Uterus (tissue), 4 donors: Measurements from ENCODE around the gene SPI1. TPM values are rescaled to one million over a fixed set of nuclear protein-coding genes. Genes with fewer than 3 reads are reported as not detected.

Experiments used
- DNase-seq, 2 donors: peaks; one replicate each; pipeline ENCODE4 v3.0.0-alpha.2; 2019 to 2020
- H3K27ac ChIP-seq, 2 donors: fragments of 200-600 bp; sonication (generic); 1 replicate in 1 of 2; 2 replicates in 1 of 2; pipeline ENCODE4 v1.5.1; 2016 to 2018
- H3K27me3 ChIP-seq, 2 donors: fragments of 200-600 bp; sonication (generic); one replicate each; pipeline ENCODE4 v1.5.1; 2018 to 2019; ENCODE audit warnings: control low read depth in 1 of 2
- H3K36me3 ChIP-seq, 2 donors: fragments of 200-600 bp; sonication (generic); one replicate each; pipeline ENCODE4 v1.5.1; 2019; ENCODE audit warnings: control low read depth in 1 of 2
- H3K4me1 ChIP-seq, 2 donors: fragments of 200-600 bp; sonication (generic); one replicate each; pipeline ENCODE4 v1.5.1; 2018 to 2019; ENCODE audit warnings: control low read depth in 1 of 2
- H3K4me3 ChIP-seq, 2 donors: fragments of 200-600 bp; sonication (generic); 1 replicate in 1 of 2; 2 replicates in 1 of 2; pipeline ENCODE4 v1.5.1; 2018 to 2019; ENCODE audit warnings: mild to moderate bottlenecking in 1 of 2
- H3K9me3 ChIP-seq, 2 donors: fragments of 200-600 bp; sonication (generic); one replicate each; pipeline ENCODE4 v1.5.1; 2019; ENCODE audit warnings: control low read depth in 1 of 2
- CTCF ChIP-seq, 4 experiments: fragments of 200-600 bp in 2 of 4; fragments of 450-650 bp in 2 of 4; sonication (generic) in 2 of 4; IDR thresholded peaks; one replicate each; pipeline ENCODE4 v1.5.1; 2016 to 2019; ENCODE audit warnings: antibody characterized with exemption in 4 of 4, mild to moderate bottlenecking in 2 of 4, moderate library complexity in 1 of 4
- POLR2A ChIP-seq, 2 donors: fragments of 450-650 bp; IDR thresholded peaks; one replicate each; pipeline ENCODE4 v1.6.1; 2016; ENCODE audit warnings: antibody characterized with exemption in 2 of 2, mild to moderate bottlenecking in 1 of 2, moderate library complexity in 1 of 2
- intact Hi-C: fragments of 100-400 bp; cut with DNase I; formaldehyde crosslinking; loops from one replicate; pipeline ENCODE4 v1.15.1; 2023; ENCODE audit warnings: low total_unique reads
- total RNA-seq, 4 donors: library from RNA; depleted of rRNA in 3 of 4; stranded (reverse); fragments of >200 nt in 3 of 4; gene quantifications; one replicate each; pipeline versions ENCODE4 v1.1.0 to v1.2.4, GENCODE V29; 2014 to 2023
- donor health status: DM: yes; HTN: yes; CAD: no.

SPI1 gene
- total RNA-seq, 4 donors from 2014 or later, result 4.9 to 9.7 (median 7.6) TPM

DNA sequence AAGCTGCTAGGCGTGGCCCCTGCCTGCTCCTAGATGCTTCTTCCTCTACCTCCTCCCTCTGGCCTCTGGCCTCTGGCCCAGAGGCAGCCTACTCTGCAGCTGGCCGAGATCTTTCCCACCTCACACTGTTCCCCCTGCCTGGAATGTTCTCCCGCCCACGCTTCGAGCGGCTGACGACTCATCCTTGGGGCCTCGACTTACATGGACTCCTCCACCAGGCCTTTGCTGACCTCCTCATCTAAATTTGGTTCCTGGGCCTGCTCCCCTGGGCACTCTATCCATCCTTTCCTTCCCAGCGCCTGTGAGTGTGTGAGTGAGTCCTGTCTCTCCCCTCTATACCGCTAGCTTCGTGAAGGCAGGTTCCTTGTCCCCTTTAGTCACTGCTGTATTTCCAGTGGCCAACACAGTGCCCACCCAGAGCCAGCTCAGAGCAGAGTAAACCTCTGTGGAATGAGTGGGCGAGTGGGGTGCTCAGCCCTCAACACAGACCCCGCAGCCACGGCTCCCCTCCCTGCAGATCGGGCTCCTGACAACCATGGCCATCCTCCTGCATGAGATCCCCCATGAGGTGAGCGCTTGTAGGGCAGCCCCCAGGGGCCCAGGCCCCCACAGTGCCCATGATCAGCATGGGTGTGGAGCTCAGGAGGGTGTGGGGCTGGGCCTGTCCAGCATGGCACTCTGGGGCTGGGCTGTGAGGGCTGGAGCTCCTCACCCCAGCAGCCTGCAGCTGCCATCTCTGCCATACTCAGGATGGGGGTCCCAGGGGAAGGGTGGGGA is 35.7 kb upstream of the SPI1 start:
- H3K4me3 ChIP-seq, result no peak overlapping the region
- intact Hi-C loops, result no loop called here
- H3K4me1 ChIP-seq, result peaks cover 4 to 42% of the 10 kb centered on the region in 2 donors
- peak overlapping the region; percentile 86 to 87 for H3K27ac ChIP-seq
- no peaks in the 10 kb centered on the region for H3K9me3 ChIP-seq
- peak; percentile 76 to 84 for DNase-seq
- no peaks in the 10 kb centered on the region for H3K36me3 ChIP-seq
- TF ChIP-seq POLR2A (IDR thresholded peaks at IDR 0.05) (no peak), CTCF (IDR thresholded peaks at IDR 0.05) (no peak)
- H3K27me3 ChIP-seq, result no peaks in the 10 kb centered on the region

DNA sequence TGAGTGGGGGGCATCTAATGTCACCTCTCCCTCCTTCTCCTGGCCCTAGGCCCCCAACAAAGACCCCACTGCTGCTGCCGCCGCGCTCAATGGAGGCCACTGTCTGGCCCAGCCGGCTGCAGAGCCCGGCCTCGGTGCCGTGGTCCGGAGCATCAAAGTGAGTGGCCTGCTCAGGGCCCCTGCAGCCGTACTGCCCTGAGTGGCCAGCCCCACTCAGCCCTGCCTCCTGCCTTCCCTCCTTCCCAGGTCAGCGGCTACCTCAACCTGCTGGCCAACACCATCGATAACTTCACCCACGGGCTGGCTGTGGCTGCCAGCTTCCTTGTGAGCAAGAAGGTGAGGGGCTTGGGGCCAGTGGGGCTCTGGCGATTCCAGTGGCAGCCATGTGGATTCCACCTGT is 35.0 kb upstream of the SPI1 start:
- H3K4me1 ChIP-seq, result peaks cover 4 to 42% of the 10 kb centered on the region in 2 donors
- no peak overlapping the region for H3K4me3 ChIP-seq
- intact Hi-C loops, result no loop called here
- DNase-seq, result no peak
- H3K27ac ChIP-seq, result peak overlapping the region; percentile 86 to 87
- no peaks in the 10 kb centered on the region for H3K9me3 ChIP-seq
- no peak for TF ChIP-seq POLR2A (IDR thresholded peaks at IDR 0.05)
- no peak for TF ChIP-seq CTCF (IDR thresholded peaks at IDR 0.05)
- no peaks in the 10 kb centered on the region for H3K36me3 ChIP-seq
- H3K27me3 ChIP-seq, result no peaks in the 10 kb centered on the region

DNA sequence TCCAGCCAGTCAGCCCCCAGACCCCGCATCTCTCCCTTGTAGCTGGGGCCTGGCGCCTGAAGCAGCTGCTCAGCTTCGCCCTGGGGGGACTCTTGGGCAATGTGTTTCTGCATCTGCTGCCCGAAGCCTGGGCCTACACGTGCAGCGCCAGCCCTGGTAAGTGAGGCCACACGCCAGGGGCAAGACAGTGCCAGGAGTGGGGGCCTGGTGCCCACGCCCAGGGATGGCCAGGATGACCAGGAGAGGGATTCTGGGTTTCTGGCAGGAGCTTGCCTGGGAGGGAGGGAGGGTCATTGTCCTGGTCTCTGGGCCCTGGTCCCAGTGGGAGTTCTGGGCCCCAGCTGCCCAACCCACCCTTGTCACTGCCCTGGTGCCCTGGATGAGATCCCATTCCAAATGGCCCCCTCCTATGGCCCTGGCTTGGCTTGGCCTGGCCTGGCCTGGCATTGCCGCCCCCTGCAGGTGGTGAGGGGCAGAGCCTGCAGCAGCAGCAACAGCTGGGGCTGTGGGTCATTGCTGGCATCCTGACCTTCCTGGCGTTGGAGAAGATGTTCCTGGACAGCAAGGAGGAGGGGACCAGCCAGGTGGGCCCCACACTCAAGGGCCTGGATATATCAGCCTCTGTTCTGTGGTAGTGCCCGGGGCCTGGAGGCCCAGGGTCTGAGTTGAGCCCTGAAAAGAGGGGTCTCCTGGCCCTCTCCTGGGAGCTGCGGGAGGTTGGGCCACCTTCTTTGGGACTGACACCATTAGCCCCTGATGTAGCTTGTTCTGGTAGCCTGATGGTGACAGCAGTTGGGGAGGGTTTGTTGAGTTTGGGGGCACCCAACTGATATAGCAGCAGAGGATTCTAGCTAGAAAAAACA is 33.8 kb upstream of the SPI1 start:
- Histone ChIP-seq H3K27ac (peak overlapping the region; percentile 3 to 24), H3K9me3 (no peaks in the 10 kb centered on the region), H3K27me3 (no peaks in the 10 kb centered on the region), H3K4me1 (peaks cover 7 to 48% of the 10 kb centered on the region in 2 donors), H3K36me3 (no peaks in the 10 kb centered on the region), H3K4me3 (no peak overlapping the region)
- TF ChIP-seq CTCF (IDR thresholded peaks at IDR 0.05) (peak in 3 of 4 experiments; percentile 37 to 49 (median 49)), POLR2A (IDR thresholded peaks at IDR 0.05) (no peak)
- no peak for DNase-seq
- intact Hi-C loops, result no loop called here

DNA sequence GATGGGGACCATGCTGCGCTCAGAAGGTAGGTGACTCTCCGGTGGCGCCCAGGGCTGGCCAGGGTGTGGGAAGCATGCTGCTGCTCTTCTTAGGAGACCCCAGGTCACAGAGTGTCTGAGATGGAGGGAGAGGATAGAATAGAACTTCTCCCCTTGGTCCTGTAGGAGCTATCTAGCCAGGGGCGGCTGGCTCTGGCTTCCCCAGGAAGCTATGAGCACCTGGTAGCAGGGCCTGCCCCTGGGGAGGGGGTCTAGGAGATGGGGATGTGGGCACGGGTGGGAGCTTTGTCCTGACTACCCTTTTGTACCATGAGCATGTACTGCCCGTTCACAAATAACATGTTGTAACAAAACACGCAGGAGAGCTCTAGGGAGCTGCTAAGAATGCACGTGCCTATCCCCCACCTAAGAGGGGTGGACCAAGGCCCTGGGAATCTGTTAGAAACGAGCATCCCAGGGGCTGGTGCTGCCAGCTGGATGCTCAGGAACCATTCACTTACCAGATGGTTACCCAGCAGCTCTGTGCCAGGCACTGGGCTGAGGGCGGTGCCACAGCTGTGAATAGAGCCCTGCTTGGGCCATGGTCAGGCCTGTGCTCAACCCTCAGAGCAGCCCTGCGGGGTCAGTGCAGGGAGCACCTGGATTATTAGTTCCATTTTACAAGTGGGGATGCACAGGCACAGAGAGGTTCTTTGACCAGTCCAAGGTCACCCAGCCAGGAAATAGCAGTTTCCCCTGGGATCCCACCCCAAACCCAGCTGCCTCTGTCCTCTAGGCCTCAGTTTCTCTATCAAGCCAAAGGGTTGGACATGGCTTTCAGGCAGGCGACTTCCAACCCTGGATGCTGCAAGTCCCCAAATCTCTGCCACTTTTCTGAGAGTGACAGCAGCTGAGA is 32.3 kb upstream of the SPI1 start:
- intact Hi-C loops, result no loop called here
- no peaks in the 10 kb centered on the region for H3K9me3 ChIP-seq
- peak overlapping the region in 1 of 2 donors; percentile 89 for H3K4me3 ChIP-seq
- no peaks in the 10 kb centered on the region for H3K27me3 ChIP-seq
- no peaks in the 10 kb centered on the region for H3K36me3 ChIP-seq
- H3K27ac ChIP-seq, result peak overlapping the region; percentile 97
- H3K4me1 ChIP-seq, result peaks cover 4 to 40% of the 10 kb centered on the region in 2 donors
- DNase-seq, result no peak
- TF ChIP-seq CTCF (IDR thresholded peaks at IDR 0.05) (no peak), POLR2A (IDR thresholded peaks at IDR 0.05) (no peak)
